GM12864 (cell line): ENCODE results near the gene CDR2L.

Experiments
- DNase-seq: peaks from one replicate; pipeline ENCODE4 v3.0.0-alpha.2; 2011; ENCODE audit warnings: low read depth
- H3K4me3 ChIP-seq: 2 replicates; pipeline ENCODE4 v1.5.1; 2011; ENCODE audit warnings: mild to moderate bottlenecking, low read depth, low read length, control low read depth
- CTCF ChIP-seq: IDR thresholded peaks from 2 replicates; pipeline ENCODE4 v1.5.1; 2011; ENCODE audit warnings: low read depth, mild to moderate bottlenecking, moderate library complexity, low read length, control low read depth, inconsistent platforms; ENCODE audit errors: missing control alignments

Gene CDR2L

GRCh38 chr17:75011401-75012095 is 24.1 kb downstream of the CDR2L start:
- DNase-seq = no peak
- TF ChIP-seq CTCF = no peak
- no peak overlapping the region for H3K4me3 ChIP-seq

GRCh38 chr17:75012096-75012345 is 24.6 kb downstream of the CDR2L start:
- H3K4me3 ChIP-seq = peak overlapping the region; percentile 86
- DNase-seq = no peak
- TF ChIP-seq CTCF = no peak

- peak within 1 kb of the TSS; percentile 86 for H3K4me3 ChIP-seq
- DNase-seq = peak; percentile 57
- TF ChIP-seq CTCF = peak; percentile 41
Observed at GRCh38 chr17:75012346-75013091, 25.1 kb downstream of the CDR2L start, which contains the start of gene MRPL58. TSS of gene MRPL58 (plus strand) at chr17:75012670. CDS start at chr17:75012687, 17 bp downstream.

GRCh38 chr17:75013092-75013559 is 25.7 kb downstream of the CDR2L start:
- no peak for DNase-seq
- H3K4me3 ChIP-seq = peak overlapping the region; percentile 86
- TF ChIP-seq CTCF = no peak

GRCh38 chr17:75019146-75019545 is 31.7 kb downstream of the CDR2L start:
- TF ChIP-seq CTCF = no peak
- no peak overlapping the region for H3K4me3 ChIP-seq
- no peak for DNase-seq

- no peak overlapping the region for H3K4me3 ChIP-seq
- no peak for DNase-seq
- no peak for TF ChIP-seq CTCF
Observed at GRCh38 chr17:75019710-75020109, 32.3 kb downstream of the CDR2L start.
